ENCODE measurements around the gene GSN.

The GSN gene

GRCh38 chr9:121309171-121309570 lies 41.2 kb downstream of the GSN start:
- Histone ChIP-seq H3K4me3 (ENCODE audit: low read depth in 1 of 2, low read length in 1 of 2) (no peak overlapping the region), H3K9me3 (no peaks in the 10 kb centered on the region), H3K36me3 (peaks cover 95% of the 10 kb centered on the region), H3K4me1 (ENCODE audit: control insufficient read depth in 1 of 2, insufficient read depth in 1 of 2, low read depth in 1 of 2, low read length in 1 of 2) (no peaks in the 10 kb centered on the region), H3K27me3 (no peaks in the 10 kb centered on the region), H3K27ac (no peak overlapping the region)
- TF ChIP-seq CTCF (IDR thresholded peaks at IDR 0.05): no peak

- H3K4me1 ChIP-seq (ENCODE audit: control insufficient read depth in 1 of 2, insufficient read depth in 1 of 2, low read depth in 1 of 2, low read length in 1 of 2): no peaks in the 10 kb centered on the region
- peaks cover 95% of the 10 kb centered on the region for H3K36me3 ChIP-seq
- no peaks in the 10 kb centered on the region for H3K27me3 ChIP-seq
- no peak overlapping the region for H3K27ac ChIP-seq
- no peaks in the 10 kb centered on the region for H3K9me3 ChIP-seq
- H3K4me3 ChIP-seq (ENCODE audit: low read depth in 1 of 2, low read length in 1 of 2): no peak overlapping the region
- no peak for TF ChIP-seq CTCF (IDR thresholded peaks at IDR 0.05)
These were observed 42.0 kb downstream of the GSN start for GRCh38 chr9:121309833-121310425.

- no peaks in the 10 kb centered on the region for H3K4me1 ChIP-seq (ENCODE audit: control insufficient read depth in 1 of 2, insufficient read depth in 1 of 2, low read depth in 1 of 2, low read length in 1 of 2)
- no peaks in the 10 kb centered on the region for H3K9me3 ChIP-seq
- TF ChIP-seq CTCF (IDR thresholded peaks at IDR 0.05): no peak
- H3K4me3 ChIP-seq (ENCODE audit: low read depth in 1 of 2, low read length in 1 of 2): no peak overlapping the region
- H3K27ac ChIP-seq: no peak overlapping the region
- H3K36me3 ChIP-seq: peaks cover 95% of the 10 kb centered on the region
- H3K27me3 ChIP-seq: no peaks in the 10 kb centered on the region
These were observed 42.6 kb downstream of the GSN start for GRCh38 chr9:121310571-121310970.

GRCh38 chr9:121312169-121312568 lies 44.2 kb downstream of the GSN start:
- Histone ChIP-seq H3K36me3 (peaks cover 88% of the 10 kb centered on the region), H3K27ac (no peak overlapping the region), H3K9me3 (no peaks in the 10 kb centered on the region), H3K4me3 (ENCODE audit: low read depth in 1 of 2, low read length in 1 of 2) (no peak overlapping the region), H3K27me3 (no peaks in the 10 kb centered on the region), H3K4me1 (ENCODE audit: control insufficient read depth in 1 of 2, insufficient read depth in 1 of 2, low read depth in 1 of 2, low read length in 1 of 2) (no peaks in the 10 kb centered on the region)
- TF ChIP-seq CTCF (IDR thresholded peaks at IDR 0.05): no peak

- no peak for TF ChIP-seq CTCF (IDR thresholded peaks at IDR 0.05)
- Histone ChIP-seq H3K4me1 (ENCODE audit: control insufficient read depth in 1 of 2, insufficient read depth in 1 of 2, low read depth in 1 of 2, low read length in 1 of 2) (no peaks in the 10 kb centered on the region), H3K27me3 (no peaks in the 10 kb centered on the region), H3K4me3 (ENCODE audit: low read depth in 1 of 2, low read length in 1 of 2) (no peak overlapping the region), H3K9me3 (no peaks in the 10 kb centered on the region), H3K36me3 (peaks cover 88% of the 10 kb centered on the region), H3K27ac (no peak overlapping the region)
These were observed 45.6 kb downstream of the GSN start for GRCh38 chr9:121313458-121314152.

All from neutrophil (primary cell).